Naive thymus-derived CD8-positive, alpha-beta T cell (primary cell): Measurements from ENCODE around the gene MYOM1. TPM values are rescaled to one million over a fixed set of nuclear protein-coding genes. Genes with fewer than 3 reads are reported as not detected.

Source experiments
- ATAC-seq, 2 donors: fragments of 150-1000 bp; cut with Tn5 transposase in 1 of 2; sonication (Bioruptor Pico), chemical (Tn5 transposase) in 1 of 2; 1 replicate in 1 of 2; 2 replicates in 1 of 2; pipeline ENCODE4 v1.10.0; 2021; ENCODE audit warnings: mild to moderate bottlenecking in 2 of 2, moderate library complexity in 2 of 2
- POLR2A ChIA-PET: fragments of 350-600 bp; sonication (Branson Sonifier 250); formaldehyde crosslinking; loops from one replicate; lab custom pipeline; 2021; ENCODE audit warnings: antibody characterized with exemption; lab: Charles Lee
- DNase-seq, 10 donors: peaks; one replicate each; pipeline versions ENCODE4 v3.0.0 to v3.0.0-alpha.2; 2020 to 2022
- H3K27ac Mint-ChIP-seq, 10 donors: one replicate each; pipeline ENCODE4 v1.8.0; 2020 to 2022; ENCODE audit warnings: mild to moderate bottlenecking in 10 of 10, mixed read lengths in 10 of 10, moderate library complexity in 4 of 10, inconsistent platforms in 1 of 10
- H3K27me3 Mint-ChIP-seq, 5 donors: one replicate each; pipeline ENCODE4 v1.8.0; 2021 to 2022; ENCODE audit warnings: mixed read lengths in 5 of 5
- H3K36me3 Mint-ChIP-seq, 3 donors: one replicate each; pipeline ENCODE4 v1.8.0; 2020 to 2022; ENCODE audit warnings: mixed read lengths in 3 of 3, mild to moderate bottlenecking in 2 of 3, inconsistent platforms in 1 of 3
- H3K4me1 Mint-ChIP-seq, 4 donors: one replicate each; pipeline ENCODE4 v1.8.0; 2021 to 2022; ENCODE audit warnings: mixed read lengths in 4 of 4
- H3K4me3 Mint-ChIP-seq, 10 donors: one replicate each; pipeline ENCODE4 v1.8.0; 2020 to 2022; ENCODE audit warnings: mild to moderate bottlenecking in 10 of 10, mixed read lengths in 10 of 10, moderate library complexity in 6 of 10, inconsistent platforms in 1 of 10
- H3K9me3 Mint-ChIP-seq, 9 donors: one replicate each; pipeline ENCODE4 v1.8.0; 2020 to 2022; ENCODE audit warnings: mixed read lengths in 9 of 9, mild to moderate bottlenecking in 3 of 9, inconsistent platforms in 1 of 9, moderate library complexity in 1 of 9
- polyA plus RNA-seq, 3 donors: library from polyadenylated mRNA; unstranded; fragments of 300-500 nt; fragmentation: Illumina TruSeq; gene quantifications; one replicate each; pipeline ENCODE4 v1.2.3, GENCODE V29; 2021
- total RNA-seq, 8 experiments: library from RNA in 2 of 8; stranded (reverse) in 2 of 8; gene quantifications; one replicate each; pipeline ENCODE4 v1.2.3 and lab custom pipeline; 2021 to 2026

MYOM1 gene
- total and polyA plus RNA-seq, 5 experiments from 2014 or later: 0.52 to 5.6 (median 1.5) TPM

DNA sequence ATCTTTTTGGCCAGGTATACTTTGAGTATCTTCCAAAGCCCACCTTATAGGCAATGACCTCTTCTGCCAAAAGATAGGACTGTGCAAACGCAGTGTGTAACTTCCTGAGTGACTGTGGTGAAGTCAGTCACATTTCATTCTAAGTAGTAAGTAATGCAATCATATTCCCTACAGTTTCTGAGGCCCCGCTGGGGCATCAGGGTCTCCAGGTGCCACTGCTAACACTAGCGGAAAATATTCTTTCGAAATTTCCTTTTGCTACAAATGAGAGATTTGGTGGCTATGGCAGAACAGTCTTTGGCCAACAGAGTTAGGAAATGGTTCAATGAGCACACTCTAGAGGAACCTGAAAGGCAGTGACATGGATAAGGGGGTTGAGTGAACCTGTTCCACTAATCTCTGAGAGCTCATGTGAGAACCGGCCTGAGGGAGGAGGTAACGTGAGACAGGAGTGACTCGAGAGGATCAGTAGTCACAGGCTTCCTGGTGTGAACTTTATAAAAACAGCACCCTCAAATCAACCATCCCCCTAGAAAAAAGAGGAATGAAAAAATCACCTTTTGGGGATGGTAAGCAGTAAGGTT, 104.2 kb downstream of the MYOM1 start:
- Mint-ChIP-seq H3K27me3 (no peaks in the 10 kb centered on the region), H3K36me3 (peaks cover 0 to 30% (median 5%) of the 10 kb centered on the region in 3 donors), H3K4me3 (no peak overlapping the region), H3K9me3 (no peaks in the 10 kb centered on the region), H3K4me1 (no peaks in the 10 kb centered on the region), H3K27ac (no peak overlapping the region)
- POLR2A ChIA-PET: no interaction called here
- ATAC-seq (no peak), DNase-seq (no peak)

- POLR2A ChIA-PET: no interaction called here
- Mint-ChIP-seq H3K4me3 (no peak overlapping the region), H3K4me1 (no peaks in the 10 kb centered on the region), H3K27ac (no peak overlapping the region), H3K9me3 (no peaks in the 10 kb centered on the region), H3K36me3 (peaks cover 0 to 26% (median 5%) of the 10 kb centered on the region in 3 donors), H3K27me3 (no peaks in the 10 kb centered on the region)
- DNase-seq (no peak), ATAC-seq (no peak)
These were observed 105.3 kb downstream of the MYOM1 start for GRCh38 chr18:3114451-3114850.

DNA sequence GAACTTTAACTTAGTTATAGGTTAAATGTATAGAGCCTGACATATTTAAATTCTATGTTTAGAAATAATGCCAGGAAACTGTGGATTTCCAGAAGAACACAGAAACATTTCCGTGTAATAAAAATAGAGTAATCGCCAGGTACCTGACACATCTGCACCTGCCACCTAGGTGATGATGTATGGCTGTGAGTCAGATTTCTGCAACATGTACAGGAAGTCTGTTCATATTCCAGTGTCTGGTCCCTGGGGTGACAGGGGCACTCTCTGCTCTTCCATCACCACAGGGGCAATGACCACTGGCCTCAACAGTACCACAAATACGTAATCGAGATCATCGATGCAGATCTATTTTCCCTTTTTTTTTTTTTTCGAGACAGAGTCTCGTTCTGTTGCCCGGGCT, 105.7 kb downstream of the MYOM1 start:
- Mint-ChIP-seq H3K9me3 (no peaks in the 10 kb centered on the region), H3K4me3 (no peak overlapping the region), H3K27ac (no peak overlapping the region), H3K27me3 (no peaks in the 10 kb centered on the region), H3K4me1 (no peaks in the 10 kb centered on the region), H3K36me3 (peaks cover 0 to 22% (median 5%) of the 10 kb centered on the region in 3 donors)
- ATAC-seq (no peak), DNase-seq (no peak)
- POLR2A ChIA-PET: no interaction called here

- H3K27me3 Mint-ChIP-seq: no peaks in the 10 kb centered on the region
- H3K36me3 Mint-ChIP-seq: peaks cover 0 to 20% (median 5%) of the 10 kb centered on the region in 3 donors
- POLR2A ChIA-PET: no interaction called here
- ATAC-seq (no peak), DNase-seq (no peak)
- H3K4me3 Mint-ChIP-seq: no peak overlapping the region
- no peaks in the 10 kb centered on the region for H3K4me1 Mint-ChIP-seq
- no peaks in the 10 kb centered on the region for H3K9me3 Mint-ChIP-seq
- no peak overlapping the region for H3K27ac Mint-ChIP-seq
These were observed 108.1 kb downstream of the MYOM1 start for GRCh38 chr18:3111523-3112240.

- ATAC-seq (no peak), DNase-seq (no peak)
- Mint-ChIP-seq H3K4me3 (no peak overlapping the region), H3K36me3 (peaks cover 0 to 11% (median 5%) of the 10 kb centered on the region in 3 donors), H3K4me1 (no peaks in the 10 kb centered on the region), H3K27me3 (no peaks in the 10 kb centered on the region), H3K9me3 (no peaks in the 10 kb centered on the region), H3K27ac (no peak overlapping the region)
- POLR2A ChIA-PET: interaction anchor here (0.7 to 1.1 kb wide), 2 partner anchors 28 to 102 kb away, joined by 3 read pairs; no protein-coding TSS in a partner anchor
These were observed 109.6 kb downstream of the MYOM1 start for GRCh38 chr18:3110034-3110752.

- DNase-seq: no peak
- peaks cover 0 to 2% (median 0%) of the 10 kb centered on the region in 4 donors for H3K4me1 Mint-ChIP-seq
- POLR2A ChIA-PET: no interaction called here
These were observed 112.0 kb downstream of the MYOM1 start for GRCh38 chr18:3107740-3108151.

GRCh38 chr18:3104190-3105054, 115.3 kb downstream of the MYOM1 start:
- Mint-ChIP-seq H3K27ac (no peak overlapping the region), H3K27me3 (no peaks in the 10 kb centered on the region), H3K36me3 (peaks cover 2 to 9% (median 4%) of the 10 kb centered on the region in 3 donors), H3K4me3 (no peak overlapping the region), H3K4me1 (peaks cover 0 to 2% (median under 1%) of the 10 kb centered on the region in 4 donors), H3K9me3 (no peaks in the 10 kb centered on the region)
- no peak for ATAC-seq
- POLR2A ChIA-PET: no interaction called here
- no peak for DNase-seq

More at GRCh38 chr18:3107740-3108151, 112.0 kb downstream of the MYOM1 start:
- no peaks in the 10 kb centered on the region for H3K9me3 Mint-ChIP-seq
- peaks cover 0 to 5% (median 4%) of the 10 kb centered on the region in 3 donors for H3K36me3 Mint-ChIP-seq
- no peak for ATAC-seq
- no peaks in the 10 kb centered on the region for H3K27me3 Mint-ChIP-seq
- no peak overlapping the region for H3K27ac Mint-ChIP-seq
- no peak overlapping the region for H3K4me3 Mint-ChIP-seq

GRCh38 chr18:3103576-3103975, 116.2 kb downstream of the MYOM1 start:
- Mint-ChIP-seq H3K4me3 (no peak overlapping the region), H3K9me3 (no peaks in the 10 kb centered on the region), H3K4me1 (peaks cover 0 to 6% (median 1%) of the 10 kb centered on the region in 4 donors), H3K36me3 (peaks cover 2 to 9% (median 4%) of the 10 kb centered on the region in 3 donors), H3K27me3 (no peaks in the 10 kb centered on the region), H3K27ac (no peak overlapping the region)
- no peak for DNase-seq
- ATAC-seq: no peak
- POLR2A ChIA-PET: no interaction called here

DNA sequence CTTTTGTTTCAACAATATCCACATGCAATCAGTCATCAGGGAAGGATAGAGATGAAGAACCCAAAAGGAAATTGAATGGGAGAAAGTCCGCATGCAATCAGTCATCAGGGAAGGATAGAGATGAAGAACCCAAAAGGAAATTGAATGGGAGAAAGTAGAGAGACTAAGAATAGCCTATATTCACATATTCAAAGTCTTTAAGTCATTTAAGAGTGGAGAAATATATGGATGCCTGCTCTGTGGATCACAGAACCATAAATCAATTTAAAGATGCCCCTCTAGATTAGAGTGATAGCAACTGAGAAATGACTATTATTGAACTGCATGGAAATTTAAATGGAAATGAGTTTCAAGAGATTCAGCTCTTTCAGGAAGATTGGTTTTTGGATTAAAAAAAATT, 116.8 kb downstream of the MYOM1 start:
- H3K9me3 Mint-ChIP-seq: no peaks in the 10 kb centered on the region
- ATAC-seq (no peak), DNase-seq (no peak)
- POLR2A ChIA-PET: no interaction called here
- peaks cover under 1 to 8% (median 2%) of the 10 kb centered on the region in 4 donors for H3K4me1 Mint-ChIP-seq
- peaks cover 2 to 9% (median 4%) of the 10 kb centered on the region in 3 donors for H3K36me3 Mint-ChIP-seq
- no peak overlapping the region for H3K27ac Mint-ChIP-seq
- H3K27me3 Mint-ChIP-seq: no peaks in the 10 kb centered on the region
- H3K4me3 Mint-ChIP-seq: no peak overlapping the region

GRCh38 chr18:3100498-3101132, 119.2 kb downstream of the MYOM1 start:
- no peak for ATAC-seq
- no peak overlapping the region for H3K4me3 Mint-ChIP-seq
- peaks cover 5 to 32% (median 20%) of the 10 kb centered on the region in 4 donors for H3K4me1 Mint-ChIP-seq
- no peak for DNase-seq
- peaks cover 2 to 9% (median 4%) of the 10 kb centered on the region in 3 donors for H3K36me3 Mint-ChIP-seq
- POLR2A ChIA-PET: no interaction called here
- no peaks in the 10 kb centered on the region for H3K9me3 Mint-ChIP-seq
- H3K27ac Mint-ChIP-seq: no peak overlapping the region
- no peaks in the 10 kb centered on the region for H3K27me3 Mint-ChIP-seq

DNA sequence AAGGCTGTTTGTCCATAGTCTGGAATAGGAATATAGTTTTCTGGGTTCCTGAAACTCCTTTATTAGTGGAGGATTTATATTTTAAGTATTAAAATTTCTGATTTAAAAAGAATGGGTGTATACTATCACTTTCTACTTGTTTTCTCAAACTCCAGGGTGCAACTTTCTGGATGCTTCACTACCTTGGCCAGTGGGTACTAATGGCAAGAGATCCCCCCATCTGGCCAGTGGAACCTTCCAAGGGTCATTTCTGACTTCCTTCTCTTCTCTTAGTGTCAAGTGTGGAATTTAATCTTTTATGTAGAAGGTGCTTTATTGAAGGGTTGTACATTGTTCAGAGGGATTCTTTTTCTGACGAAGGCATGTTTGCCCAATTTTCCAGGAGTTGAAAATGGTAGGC, 120.4 kb downstream of the MYOM1 start:
- Mint-ChIP-seq H3K9me3 (no peaks in the 10 kb centered on the region), H3K27ac (no peak overlapping the region), H3K27me3 (no peaks in the 10 kb centered on the region), H3K4me1 (peaks cover 5 to 33% (median 20%) of the 10 kb centered on the region in 4 donors), H3K4me3 (no peak overlapping the region), H3K36me3 (peaks cover 2 to 9% (median 4%) of the 10 kb centered on the region in 3 donors)
- no peak for DNase-seq
- no peak for ATAC-seq
- POLR2A ChIA-PET: no interaction called here

GRCh38 chr18:3097082-3097481, 122.7 kb downstream of the MYOM1 start:
- peak overlapping the region in 8 of 10 donors; percentile 40 to 81 (median 51) for H3K4me3 Mint-ChIP-seq

More at GRCh38 chr18:3097082-3097481, 122.7 kb downstream of the MYOM1 start:
- Mint-ChIP-seq H3K27me3 (no peaks in the 10 kb centered on the region), H3K36me3 (peaks cover 2 to 9% (median 4%) of the 10 kb centered on the region in 3 donors), H3K9me3 (no peaks in the 10 kb centered on the region), H3K4me1 (peaks cover 3 to 33% (median 20%) of the 10 kb centered on the region in 4 donors), H3K27ac (peak overlapping the region; percentile 33 to 90 (median 84))
- POLR2A ChIA-PET: interaction anchor here (1.0 kb wide), 1 partner anchor 35 kb away, joined by 4 read pairs; no protein-coding TSS in a partner anchor
- DNase-seq: peak in 7 of 10 donors; percentile 4 to 87 (median 56)
- peak; percentile 98 to 99 for ATAC-seq
